RCC 7860 (cell line): ENCODE results near the gene JUND.

Experiments used
- DNase-seq: peaks from one replicate; pipeline ENCODE4 v3.0.0-alpha.2; 2015; ENCODE audit warnings: low spot score
- FAIRE-seq: peaks from 2 replicates; lab custom pipeline; 2012; peaks lifted over from hg19 to GRCh38; lab: Jason Lieb, UNC

Gene JUND

DNA sequence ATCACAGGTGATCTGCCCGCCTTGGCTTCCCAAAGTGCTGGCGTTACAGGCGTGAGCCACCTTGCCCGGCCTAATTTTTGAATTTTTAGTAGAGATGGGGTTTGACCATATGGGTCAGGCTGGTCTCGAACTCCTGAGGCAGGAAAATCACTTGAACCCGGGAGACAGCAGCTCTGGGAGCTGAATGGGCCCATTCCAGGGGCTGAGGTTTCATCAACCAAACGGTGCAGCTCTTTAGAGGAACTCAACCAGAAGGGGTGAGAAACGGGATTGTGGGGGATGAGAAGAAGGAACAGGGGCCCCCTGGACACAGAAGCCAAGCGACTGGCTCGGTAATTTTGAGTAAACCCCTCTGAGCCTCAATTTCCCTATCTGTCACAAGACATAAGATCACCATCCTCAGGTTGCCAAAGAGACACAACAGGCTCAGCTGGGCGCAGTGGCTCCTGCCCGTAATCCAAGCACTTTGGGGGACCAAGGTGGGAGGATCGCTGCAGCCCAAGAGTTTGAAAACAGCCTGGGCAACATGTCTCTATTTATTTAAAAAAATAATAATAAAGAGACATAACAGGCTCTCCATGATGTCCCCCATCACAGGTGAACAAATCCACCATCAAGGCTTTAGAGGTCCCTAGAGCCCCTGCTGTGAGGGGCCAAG, 7.7 kb downstream of the JUND start:
- FAIRE-seq, result no peak
- no peak for DNase-seq

DNA sequence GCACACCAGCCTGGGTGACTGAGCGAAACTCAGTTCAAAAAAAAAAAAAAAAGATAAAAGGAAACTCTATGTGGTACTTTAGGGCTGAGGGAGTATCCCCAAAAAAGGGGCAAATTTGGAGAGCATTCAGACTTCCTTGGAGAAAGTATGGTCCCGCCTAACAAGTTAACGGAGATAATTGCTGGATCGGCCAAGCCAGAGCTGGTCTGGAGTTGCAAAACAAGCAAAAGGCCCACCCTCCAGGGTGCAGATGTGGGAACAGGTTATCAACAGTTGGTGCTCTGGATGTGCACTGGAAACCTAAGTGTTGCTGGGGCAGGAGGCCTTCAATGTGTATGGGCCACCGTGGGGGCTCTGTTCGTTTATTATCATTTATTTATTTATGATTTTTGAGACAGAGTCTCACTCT, 10.0 kb downstream of the JUND start:
- FAIRE-seq (no peak), DNase-seq (no peak)

DNA sequence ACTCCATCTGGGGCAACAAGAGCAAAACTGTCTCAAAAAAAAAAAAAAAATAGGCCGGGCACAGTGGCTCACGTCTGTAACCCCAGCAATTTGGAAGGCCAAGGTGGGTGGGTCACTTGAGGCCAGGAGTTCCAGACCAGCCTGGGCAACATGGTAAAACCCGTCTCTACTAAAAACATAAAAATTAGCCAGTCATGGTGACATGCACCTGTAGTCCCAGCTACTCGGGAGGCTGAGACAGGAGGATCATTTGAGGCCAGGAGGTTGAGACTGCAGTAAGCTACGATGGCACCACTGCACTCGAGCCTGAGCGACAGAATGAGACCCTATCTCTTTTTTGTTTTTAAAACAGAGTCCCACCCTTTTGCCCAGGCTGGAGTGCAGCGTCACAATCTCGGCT, 11.1 kb downstream of the JUND start:
- DNase-seq, result no peak
- FAIRE-seq, result no peak

DNA sequence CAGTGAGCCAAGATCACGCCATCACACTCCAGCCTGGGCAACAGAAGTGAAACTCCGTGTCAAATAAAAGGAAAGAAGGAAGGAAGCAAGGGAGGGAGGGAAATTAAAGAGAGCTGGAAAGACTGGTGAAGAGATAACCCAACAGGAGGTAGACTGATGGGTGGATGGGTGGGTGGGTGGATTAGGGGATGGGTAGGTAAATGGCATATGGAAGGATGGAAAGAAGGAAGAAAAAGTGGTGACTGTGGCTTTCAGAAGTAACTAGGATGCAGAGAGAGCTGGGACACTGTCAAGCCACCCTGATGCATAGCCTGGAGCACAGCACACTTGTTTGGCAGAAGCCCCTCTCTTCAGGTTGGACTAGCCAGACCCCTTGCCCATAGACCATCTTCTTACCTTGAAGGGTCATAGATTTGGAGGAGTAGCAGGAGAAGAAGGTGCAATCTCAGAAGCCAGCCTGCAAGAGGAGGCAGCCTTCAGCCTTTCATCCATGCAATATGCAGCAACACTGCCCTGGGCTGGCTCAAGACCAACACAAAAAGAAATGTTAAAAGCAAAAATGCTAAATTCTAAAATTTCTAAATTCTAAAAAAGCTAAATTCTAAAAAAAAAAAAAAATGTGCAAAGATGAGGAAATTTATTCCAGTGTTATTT, 12.2 kb downstream of the JUND start:
- DNase-seq (no peak), FAIRE-seq (no peak)

DNA sequence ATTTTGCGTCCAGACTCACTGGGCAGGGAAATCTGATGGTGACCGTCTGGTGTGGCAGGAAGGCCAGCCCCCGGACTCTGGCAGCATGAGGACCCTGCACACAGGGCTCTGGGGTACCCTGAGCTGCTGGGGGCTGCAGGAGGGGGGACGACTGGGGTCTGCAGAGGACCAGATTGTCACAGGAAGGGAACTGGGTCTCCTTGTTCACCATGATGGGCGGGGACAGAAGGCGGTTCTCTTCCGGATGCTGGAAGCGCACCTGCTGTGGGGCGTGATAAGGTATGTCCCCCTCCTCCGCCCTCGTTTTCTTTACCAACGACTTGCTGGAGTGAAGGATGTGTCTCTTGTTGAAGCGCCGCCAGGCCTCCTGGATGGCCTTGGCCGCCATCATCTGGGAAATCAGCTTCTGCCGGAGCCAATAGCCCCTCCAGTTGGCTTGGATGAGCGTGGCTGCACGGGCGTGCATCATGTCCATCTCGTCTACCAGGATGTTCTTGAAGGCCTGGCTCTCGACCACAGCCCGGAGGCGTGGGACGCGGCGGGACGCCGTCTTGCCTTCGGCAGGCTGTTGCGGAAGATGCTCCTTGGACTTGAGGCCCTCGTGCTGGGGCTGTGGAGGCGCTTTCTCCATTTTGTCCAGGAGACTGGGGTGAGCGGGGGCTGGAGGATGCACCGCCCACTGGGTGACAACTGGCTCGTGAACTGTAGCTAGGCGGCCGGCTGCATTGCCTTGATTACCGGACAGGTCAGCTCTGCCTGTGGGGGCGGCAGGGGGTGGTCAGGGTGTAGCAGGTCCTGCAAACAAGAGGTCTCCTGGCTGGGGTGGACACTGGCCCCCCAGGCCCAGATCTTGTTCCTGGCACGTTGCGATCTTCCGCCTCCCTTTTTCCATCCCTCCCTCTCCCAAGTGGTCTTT, 14.4 kb downstream of the JUND start:
- no peak for FAIRE-seq
- no peak for DNase-seq

DNA sequence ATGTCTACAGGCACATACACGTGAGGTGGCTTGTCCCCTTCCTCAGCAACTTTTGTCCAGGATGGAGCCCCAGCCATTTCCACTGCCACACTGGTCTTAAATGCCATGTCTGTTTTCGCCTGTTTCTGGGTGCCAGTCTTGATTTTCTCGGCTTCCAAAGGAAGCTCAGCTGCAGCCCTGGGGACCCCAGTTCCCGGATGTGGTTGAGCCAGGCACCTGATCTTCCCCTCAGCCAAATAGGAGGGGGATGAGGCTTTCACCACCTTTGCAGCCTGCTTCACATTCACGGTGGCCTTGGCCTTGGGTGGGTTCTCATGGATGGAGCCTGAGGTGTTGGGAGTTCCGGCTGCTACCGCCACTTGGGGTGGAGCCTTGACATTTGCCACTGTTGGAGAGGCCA, 15.8 kb downstream of the JUND start:
- FAIRE-seq (no peak), DNase-seq (no peak)

DNA sequence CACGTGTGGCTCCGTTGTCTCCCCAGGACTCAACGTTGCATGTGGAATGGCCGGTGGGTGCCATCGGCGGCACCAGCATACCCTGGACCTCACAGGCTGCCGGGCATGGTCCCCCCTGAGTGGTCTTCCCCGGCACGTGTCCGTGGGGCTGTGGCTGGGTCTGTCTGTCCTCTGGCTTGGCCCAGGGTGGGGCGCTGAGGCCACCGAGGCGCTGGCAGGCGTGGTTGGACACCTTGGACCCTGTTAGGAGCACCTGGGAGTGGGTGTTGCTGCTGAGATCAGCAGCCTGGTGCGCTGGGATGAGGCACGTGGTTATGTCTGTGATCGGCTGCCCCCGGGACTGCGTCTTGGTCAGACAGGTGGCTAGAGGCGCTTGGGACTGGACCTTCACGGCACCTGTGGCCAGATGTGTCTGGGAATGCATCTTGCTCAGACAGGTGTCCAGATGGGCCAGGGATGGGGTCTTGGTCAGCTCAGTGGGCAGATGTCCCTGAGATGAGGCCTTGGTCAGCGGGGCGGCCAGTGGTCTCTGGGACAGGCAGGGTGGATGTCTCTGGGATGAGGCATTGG, 16.4 kb downstream of the JUND start:
- FAIRE-seq, result no peak
- DNase-seq, result no peak

DNA sequence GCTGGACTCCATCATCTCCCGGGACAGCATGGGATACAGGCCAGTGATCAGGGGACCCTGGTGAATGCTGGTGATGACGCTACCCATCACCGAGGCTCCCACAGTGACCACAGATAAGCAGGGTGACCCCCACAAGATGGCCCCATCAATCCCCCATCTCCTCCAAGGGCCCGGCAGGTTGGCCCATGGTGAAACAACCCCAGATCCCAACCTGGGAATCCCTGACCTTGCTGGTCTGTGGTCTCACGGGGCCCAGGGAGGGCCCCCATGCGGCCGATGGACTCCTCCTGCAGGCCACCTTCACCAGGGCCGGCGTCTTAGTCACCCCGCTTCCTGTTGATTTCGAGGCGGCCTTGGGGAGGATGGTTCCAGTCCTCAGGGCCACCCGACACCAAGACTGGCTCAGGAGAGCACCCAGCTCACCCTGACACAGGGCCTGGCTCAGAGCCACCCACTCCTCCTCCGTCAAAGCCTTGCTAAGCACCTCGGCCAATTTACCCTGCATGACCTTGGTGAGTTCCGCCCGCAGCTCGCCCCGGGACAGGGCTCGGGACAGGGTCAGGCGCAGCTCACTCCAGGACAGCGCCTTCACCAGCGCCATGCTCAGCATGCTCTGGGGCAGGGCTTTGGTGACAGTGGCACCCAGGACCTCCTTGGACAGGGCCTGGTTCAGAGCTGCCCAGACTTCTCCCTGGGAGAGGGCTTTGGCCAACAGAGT, 17.1 kb downstream of the JUND start:
- DNase-seq (no peak), FAIRE-seq (no peak)

DNA sequence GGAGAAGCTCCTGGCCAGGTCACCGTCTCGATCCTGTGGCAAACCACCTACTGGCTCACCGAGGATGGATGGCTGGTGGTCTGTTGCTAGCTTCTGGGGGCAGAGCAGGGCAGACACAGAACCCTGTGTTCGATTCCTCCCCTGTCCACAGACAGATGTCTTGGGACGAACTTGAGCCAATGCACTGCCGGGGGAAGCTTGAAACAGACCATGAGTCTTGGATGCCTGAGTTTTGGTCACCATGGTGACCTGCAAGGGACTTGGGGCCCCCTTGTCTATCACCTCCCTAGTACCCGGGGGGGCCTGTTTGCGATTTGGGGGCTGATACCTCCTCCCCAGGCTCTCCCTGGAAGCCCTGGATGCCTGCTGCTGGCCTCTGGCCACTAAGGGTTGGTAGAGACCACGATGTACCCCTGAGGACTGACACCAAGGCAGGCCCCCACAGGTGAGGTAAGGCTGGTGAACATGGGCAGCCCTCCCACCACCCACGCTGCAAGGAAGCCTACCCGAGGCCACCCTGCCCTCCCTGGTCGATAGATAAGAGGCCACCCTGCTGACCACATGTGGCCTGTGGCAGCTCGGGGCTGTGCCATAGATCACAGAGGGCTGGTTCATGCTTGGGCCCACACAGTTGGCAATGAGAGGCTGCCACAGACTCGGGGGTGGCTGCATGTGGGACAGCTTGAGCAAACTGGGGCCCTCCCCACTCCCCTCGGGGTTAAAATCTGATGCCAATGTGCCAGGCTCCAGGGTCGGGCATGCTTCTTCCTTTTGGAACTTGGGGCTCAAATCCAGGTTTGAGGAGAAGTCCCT, 17.9 kb downstream of the JUND start:
- no peak for DNase-seq

DNA sequence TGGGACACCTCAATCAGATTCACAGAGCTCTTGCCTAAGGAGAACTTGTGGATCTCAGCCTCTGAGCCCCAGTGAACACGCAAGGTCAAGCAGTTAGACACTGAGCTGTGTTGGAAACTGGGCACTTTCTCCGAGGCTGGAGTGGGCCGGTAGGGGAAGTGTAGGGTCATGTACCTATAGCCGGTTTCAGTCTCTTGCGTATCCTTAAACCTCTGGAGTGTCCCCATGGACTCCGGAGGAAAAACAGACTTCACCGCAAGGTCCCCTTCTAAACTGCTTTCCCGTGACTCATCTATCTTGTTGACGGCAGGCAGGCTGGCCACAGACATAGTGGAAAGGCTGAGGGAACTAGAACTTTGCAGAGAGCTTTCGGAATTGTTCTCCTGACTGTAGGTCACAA, 18.5 kb downstream of the JUND start:
- DNase-seq, result no peak
- no peak for FAIRE-seq

More for the DNA sequence above, 17.9 kb downstream of the JUND start:
- FAIRE-seq, result no peak

DNA sequence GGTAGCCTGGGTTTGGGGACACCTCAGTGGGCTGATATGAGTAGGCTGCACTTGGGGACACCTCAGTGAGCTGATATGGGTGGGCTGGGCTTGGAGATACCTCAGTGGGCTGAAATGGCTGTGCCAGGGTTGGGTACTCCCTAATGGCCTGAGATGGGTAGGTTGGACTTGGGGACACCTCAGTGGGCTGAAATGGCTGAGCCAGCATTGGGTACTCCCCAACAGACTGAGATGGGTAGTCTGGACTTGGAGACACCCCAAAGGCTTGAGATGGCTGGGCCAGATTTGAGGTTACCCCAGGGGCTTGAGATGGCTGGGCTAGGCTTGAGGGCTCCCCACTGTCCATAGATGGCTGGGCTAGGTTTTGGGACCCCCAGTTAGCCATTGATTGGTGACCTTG, 19.3 kb downstream of the JUND start:
- no peak for DNase-seq
- FAIRE-seq, result no peak

DNA sequence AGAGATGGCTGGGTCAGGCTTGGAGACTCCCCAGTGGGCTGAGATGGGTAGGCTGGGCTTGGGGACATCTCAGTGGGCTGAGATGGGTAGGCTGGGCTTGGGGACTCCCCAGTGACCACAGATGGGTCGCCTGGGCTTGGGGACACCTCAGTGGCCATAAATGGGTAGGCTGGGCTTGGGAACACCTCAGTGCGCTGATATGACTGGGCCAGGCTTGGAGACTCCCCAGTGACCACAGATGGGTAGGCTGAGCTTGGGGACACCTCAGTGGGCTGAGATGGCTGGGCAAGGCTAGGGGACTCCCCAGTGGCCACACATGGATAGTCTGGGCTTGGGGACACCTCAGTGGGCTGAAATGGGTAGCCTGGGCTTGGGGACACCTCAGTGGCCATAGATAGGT, 19.9 kb downstream of the JUND start:
- FAIRE-seq (no peak), DNase-seq (no peak)

DNA sequence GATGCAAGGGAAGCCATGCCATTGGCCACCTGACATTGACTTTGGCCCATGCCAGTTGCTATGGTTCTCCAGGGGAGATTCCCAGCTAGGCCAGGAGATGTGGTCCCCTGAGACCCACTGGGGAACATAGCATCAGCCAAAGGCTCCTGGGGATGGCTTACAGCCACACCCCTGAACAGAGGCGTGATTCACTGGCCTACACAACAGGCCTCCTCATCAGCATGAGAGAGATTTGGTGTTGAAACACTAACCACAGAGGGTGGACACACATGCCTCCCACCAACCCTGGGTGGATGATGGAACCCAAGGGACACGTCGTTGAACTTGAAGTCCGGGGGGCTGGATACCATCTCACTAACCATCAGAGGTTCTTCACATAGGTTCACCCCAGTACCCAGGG, 21.5 kb downstream of the JUND start:
- FAIRE-seq, result no peak
- no peak for DNase-seq

DNA sequence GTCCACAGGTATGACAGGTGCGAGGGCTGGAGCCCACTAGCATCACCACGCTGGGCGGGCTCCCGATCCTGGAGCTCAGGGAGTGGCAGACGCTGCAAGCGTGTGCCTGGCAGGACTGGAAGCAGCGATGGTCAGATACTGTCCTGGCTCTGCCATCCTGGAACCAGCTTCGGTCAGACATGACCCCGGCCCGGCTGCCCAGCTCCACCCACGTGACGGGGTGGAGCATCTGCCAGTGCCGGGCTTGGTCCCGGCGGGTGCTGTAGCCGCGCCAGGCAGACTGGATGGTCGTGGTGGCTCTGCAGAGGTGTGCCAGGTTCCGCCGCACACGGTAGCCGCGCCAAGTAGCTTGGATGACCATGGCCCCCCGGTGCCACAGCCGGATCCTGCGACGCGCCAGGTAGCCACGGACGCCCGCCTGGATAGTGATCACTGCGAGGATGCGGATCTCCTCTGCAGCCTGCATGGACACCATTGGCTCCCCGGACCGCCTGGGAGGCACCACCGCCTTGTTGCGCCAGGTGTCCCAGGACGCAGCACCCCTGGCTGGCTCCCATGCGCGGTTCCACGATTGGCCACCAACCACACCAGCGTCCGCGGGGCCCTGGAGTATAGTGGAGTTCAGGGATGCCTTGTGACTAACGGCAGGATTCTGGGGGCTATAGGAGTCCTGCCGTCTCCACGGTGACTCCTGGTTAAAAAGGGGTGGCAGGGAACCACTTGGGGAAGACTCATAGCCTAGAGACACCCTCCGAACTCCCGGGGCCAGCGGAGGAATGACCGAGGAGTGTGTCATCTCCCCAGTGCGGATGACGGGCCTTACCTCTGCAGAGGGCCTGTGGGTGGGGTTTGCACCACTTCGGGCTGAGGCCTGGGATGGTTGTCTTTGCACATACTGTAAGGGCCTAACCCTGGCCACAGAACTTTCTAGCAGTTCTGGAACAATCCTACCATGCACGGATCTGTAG, 23.6 kb downstream of the JUND start:
- no peak for DNase-seq

DNA sequence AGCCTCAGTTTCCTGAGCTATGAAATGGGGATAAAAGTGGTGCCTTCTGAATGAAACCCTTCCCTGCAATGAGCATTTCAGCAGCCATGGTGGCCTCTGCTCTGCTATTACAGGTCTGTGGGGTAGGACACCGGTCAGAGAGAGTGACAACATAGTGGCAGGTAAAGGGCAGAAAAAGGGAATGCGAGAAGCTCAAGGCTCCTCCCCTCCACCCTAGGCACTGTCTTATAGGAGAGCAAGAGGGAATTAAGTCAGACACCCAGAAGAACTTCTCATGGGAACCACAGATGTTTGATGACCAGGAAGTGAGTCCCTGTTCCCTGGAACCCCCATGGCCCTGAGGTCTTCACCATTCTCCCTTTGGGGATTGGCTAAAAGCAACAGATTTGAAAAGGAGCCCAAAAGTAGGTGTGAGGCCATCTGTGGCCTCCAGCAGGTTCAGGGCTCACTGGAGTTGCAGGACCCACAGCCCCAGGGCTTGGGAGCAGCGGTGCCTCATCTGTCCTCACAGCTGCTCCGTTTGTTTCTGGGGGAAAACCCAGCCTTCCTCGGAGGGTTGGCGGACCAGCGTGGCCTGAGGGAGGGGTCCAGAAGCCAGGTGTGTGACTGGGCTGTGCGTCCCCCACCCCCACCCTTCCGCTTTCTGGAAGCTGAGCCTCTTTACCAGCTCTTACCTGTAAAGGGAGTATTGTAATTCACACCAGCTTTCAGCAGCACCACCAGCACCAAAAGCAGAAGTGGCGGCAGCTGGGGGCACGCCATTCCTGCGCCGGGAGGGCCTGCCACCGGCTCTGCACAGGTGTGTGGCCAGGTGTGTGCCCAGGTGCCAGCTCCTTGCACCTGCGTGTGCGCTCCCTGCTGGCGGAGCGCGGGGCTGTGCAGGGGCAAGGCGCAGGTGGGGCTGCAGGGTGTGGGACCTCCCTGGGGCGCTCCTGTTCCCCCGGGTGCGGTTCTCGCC, 26.6 kb downstream of the JUND start:
- FAIRE-seq (no peak), DNase-seq (no peak)

More for the DNA sequence above, 23.6 kb downstream of the JUND start:
- no peak for FAIRE-seq

DNA sequence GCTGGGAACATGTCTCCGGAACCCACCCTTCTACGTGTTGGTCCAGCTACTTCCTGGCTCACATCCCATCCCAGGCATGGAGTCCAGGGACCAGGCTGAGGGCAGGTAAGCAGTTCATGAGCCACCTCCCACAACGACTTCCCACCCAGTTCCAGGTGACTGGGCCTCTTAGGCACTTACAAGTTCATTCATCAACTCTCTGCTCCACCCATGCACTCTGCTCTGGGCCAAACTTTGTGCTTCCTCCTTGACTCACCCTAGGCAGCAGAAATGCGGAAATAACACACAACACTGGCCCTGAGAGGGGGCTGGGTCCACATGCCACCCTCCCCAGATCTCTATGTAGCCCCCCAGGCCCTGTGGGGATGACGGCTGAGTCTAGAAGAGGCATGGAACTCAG, 27.7 kb downstream of the JUND start:
- FAIRE-seq, result no peak
- DNase-seq, result no peak

DNA sequence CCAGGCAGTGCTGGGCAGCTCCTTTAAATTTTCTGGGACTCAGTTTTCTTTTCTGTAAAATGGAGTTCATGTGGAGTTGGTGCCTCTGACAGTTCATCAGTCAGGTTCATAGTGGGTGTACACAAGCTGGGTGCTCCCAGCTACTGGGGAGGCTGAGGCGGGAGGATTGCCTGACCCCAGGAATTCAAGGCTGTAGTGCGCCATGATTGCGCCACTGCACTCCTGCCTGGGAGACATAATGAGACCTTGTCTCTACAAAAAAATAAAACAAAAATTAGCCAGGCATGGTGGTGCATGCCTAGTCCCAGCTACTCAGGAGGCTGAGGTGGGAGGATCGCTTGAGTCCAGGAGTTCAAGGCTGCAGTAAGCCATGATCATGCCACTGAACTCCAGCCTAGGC, 28.3 kb downstream of the JUND start:
- FAIRE-seq (no peak), DNase-seq (no peak)

DNA sequence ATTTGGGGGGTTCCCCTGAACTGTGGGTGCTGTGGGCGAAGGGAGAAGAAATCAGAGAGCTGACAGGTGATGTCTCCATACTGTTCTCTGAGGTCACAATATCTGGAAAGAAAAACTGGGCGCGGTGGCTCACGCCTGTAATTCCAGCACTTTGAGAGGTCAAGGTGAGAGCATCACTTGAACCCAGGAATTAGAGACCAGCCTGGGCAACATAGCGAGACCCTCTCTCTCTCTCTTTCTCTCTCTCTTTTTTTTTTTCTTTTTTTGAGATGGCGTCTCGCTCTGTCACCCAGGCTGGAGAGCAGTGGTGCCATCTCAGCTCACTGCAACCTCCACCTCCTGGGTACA, 29.1 kb downstream of the JUND start:
- FAIRE-seq, result no peak
- no peak for DNase-seq
